Hepatocyte (in vitro differentiated cells): Measurements from ENCODE around the gene ZNF684. TPM values are rescaled to one million over a fixed set of nuclear protein-coding genes. Genes with fewer than 3 reads are reported as not detected.

ENCODE experiments used
- DNase-seq: peaks from one replicate; pipeline ENCODE4 v3.0.0-alpha.2; 2016; ENCODE audit warnings: low spot score
- H2AFZ ChIP-seq: fragments of 200-600 bp; sonication (generic); 2 replicates; pipeline ENCODE4 v1.6.0; 2016; ENCODE audit warnings: antibody characterized with exemption, mild to moderate bottlenecking
- H3K27ac ChIP-seq: fragments of 200-600 bp; sonication (generic); 2 replicates; pipeline ENCODE4 v1.5.1; 2016; ENCODE audit warnings: mild to moderate bottlenecking
- H3K27me3 ChIP-seq: fragments of 200-600 bp; sonication (generic); 2 replicates; pipeline ENCODE4 v1.6.1; 2016
- H3K36me3 ChIP-seq: fragments of 200-600 bp; sonication (generic); replicated peaks from 2 replicates; pipeline ENCODE4 v1.5.1; 2016; ENCODE audit warnings: low read depth; ENCODE audit not compliant: insufficient read depth
- H3K4me1 ChIP-seq: fragments of 200-600 bp; sonication (generic); 2 replicates; pipeline ENCODE4 v1.5.1; 2016; ENCODE audit warnings: mild to moderate bottlenecking, moderate library complexity; ENCODE audit not compliant: insufficient read depth
- H3K4me2 ChIP-seq: fragments of 200-600 bp; sonication (generic); 2 replicates; pipeline ENCODE4 v1.6.0; 2016
- H3K4me3 ChIP-seq: fragments of 200-600 bp; sonication (generic); 2 replicates; pipeline ENCODE4 v1.5.1; 2016; ENCODE audit warnings: mild to moderate bottlenecking
- H3K79me2 ChIP-seq: fragments of 200-600 bp; sonication (generic); 2 replicates; pipeline ENCODE4 v1.6.0; 2017; ENCODE audit warnings: mild to moderate bottlenecking
- H3K9me2 ChIP-seq: fragments of 200-600 bp; sonication (generic); replicated peaks from 2 replicates; pipeline ENCODE4 v1.6.0; 2017; ENCODE audit warnings: mild to moderate bottlenecking; ENCODE audit not compliant: insufficient read depth
- H3K9me3 ChIP-seq: fragments of 200-600 bp; sonication (generic); 2 replicates; pipeline ENCODE4 v1.5.1; 2016; ENCODE audit warnings: low read depth, mild to moderate bottlenecking
- H4K20me1 ChIP-seq: fragments of 200-600 bp; sonication (generic); 2 replicates; pipeline ENCODE4 v1.6.0; 2016; ENCODE audit warnings: mild to moderate bottlenecking; ENCODE audit not compliant: insufficient read depth, poor library complexity, severe bottlenecking
- CTCF ChIP-seq: fragments of 200-600 bp; sonication (generic); IDR thresholded peaks from 2 replicates; pipeline ENCODE4 v1.5.1; 2016; ENCODE audit warnings: antibody characterized with exemption, mild to moderate bottlenecking; ENCODE audit not compliant: poor library complexity
- EZH2 ChIP-seq: fragments of 200-600 bp; sonication (generic); IDR thresholded peaks from 2 replicates; pipeline ENCODE4 v1.6.1; 2016; ENCODE audit warnings: antibody characterized with exemption, mild to moderate bottlenecking, borderline replicate concordance
- EZH2phosphoT487 ChIP-seq: fragments of 200-600 bp; sonication (generic); IDR thresholded peaks from one replicate; pipeline ENCODE4 v1.6.1; 2018; ENCODE audit warnings: antibody characterized with exemption, mild to moderate bottlenecking, low read depth, moderate library complexity; ENCODE audit not compliant: unreplicated experiment, severe bottlenecking
- WGBS: methylation state at CpG from one replicate; pipeline ENCODE4 v1.1.6; 2016; ENCODE audit warnings: low lambda C conversion rate; ENCODE audit errors: missing lambda C conversion rate; 5-methylcytosine and 5-hydroxymethylcytosine counted together
- polyA plus RNA-seq: library from polyadenylated mRNA; unstranded; fragments of >200 nt; fragmentation: Nextera tagmentation; extraction: Ambion mirVana; gene quantifications from 2 replicates; pipeline ENCODE4 v1.2.1, GENCODE V29; 2016
- total RNA-seq: library from RNA; depleted of rRNA; stranded (reverse); fragments of >200 nt; gene quantifications from 2 replicates; pipeline ENCODE4 v1.2.3, GENCODE V29; 2014

Gene ZNF684
- total and polyA plus RNA-seq, 2 experiments from 2014 or later: 1.8 to 5.3 TPM

GRCh38 chr1:40532062-40532389 lies 589 bp downstream of the ZNF684 start:
- Histone ChIP-seq H3K9me3 (no peaks in the 10 kb centered on the region), H3K27me3 (no peaks in the 10 kb centered on the region), H3K27ac (peak overlapping the region; percentile 87), H3K4me2 (peak overlapping the region; percentile 78), H3K79me2 (no peaks in the 10 kb centered on the region), H2AFZ (peak overlapping the region; percentile 62), H4K20me1 (no peaks in the 10 kb centered on the region), H3K4me3 (peak overlapping the region; percentile 40), H3K36me3 (no peaks in the 10 kb centered on the region), H3K4me1 (no peaks in the 10 kb centered on the region), H3K9me2 (no peaks in the 10 kb centered on the region)
- 9% methylated on average over 3 of the region's 3 CpGs for WGBS
- DNase-seq: no peak
- TF ChIP-seq CTCF: no peak
- no peak for TF ChIP-seq EZH2
- no peak for TF ChIP-seq EZH2phosphoT487

GRCh38 chr1:40532844-40533424 lies 1.5 kb downstream of the ZNF684 start:
- Histone ChIP-seq H2AFZ (no peak overlapping the region), H3K9me2 (no peaks in the 10 kb centered on the region), H3K79me2 (no peaks in the 10 kb centered on the region), H3K36me3 (no peaks in the 10 kb centered on the region), H3K27me3 (no peaks in the 10 kb centered on the region), H3K4me2 (peak overlapping the region; percentile 78), H3K9me3 (no peaks in the 10 kb centered on the region), H4K20me1 (no peaks in the 10 kb centered on the region), H3K4me3 (no peak overlapping the region), H3K27ac (no peak overlapping the region), H3K4me1 (no peaks in the 10 kb centered on the region)
- peak; percentile 48 for DNase-seq
- TF ChIP-seq EZH2 (no peak), EZH2phosphoT487 (no peak), CTCF (peak; percentile 54)

GRCh38 chr1:40534589-40534988 lies 3.2 kb downstream of the ZNF684 start:
- no peak for TF ChIP-seq EZH2
- TF ChIP-seq EZH2phosphoT487: no peak
- TF ChIP-seq CTCF: no peak
- Histone ChIP-seq H3K27ac (no peak overlapping the region), H3K4me1 (no peaks in the 10 kb centered on the region), H3K36me3 (no peaks in the 10 kb centered on the region), H3K79me2 (no peaks in the 10 kb centered on the region), H3K9me3 (no peaks in the 10 kb centered on the region), H2AFZ (no peak overlapping the region), H4K20me1 (no peaks in the 10 kb centered on the region), H3K27me3 (no peaks in the 10 kb centered on the region), H3K9me2 (no peaks in the 10 kb centered on the region), H3K4me3 (no peak overlapping the region), H3K4me2 (no peak overlapping the region)
- DNase-seq: no peak

GRCh38 chr1:40535732-40536131 lies 4.3 kb downstream of the ZNF684 start:
- no peak for DNase-seq
- Histone ChIP-seq H3K9me3 (no peaks in the 10 kb centered on the region), H4K20me1 (no peaks in the 10 kb centered on the region), H3K4me2 (no peak overlapping the region), H3K4me3 (no peak overlapping the region), H3K9me2 (no peaks in the 10 kb centered on the region), H3K27me3 (no peaks in the 10 kb centered on the region), H3K4me1 (no peaks in the 10 kb centered on the region), H2AFZ (no peak overlapping the region), H3K27ac (no peak overlapping the region), H3K36me3 (no peaks in the 10 kb centered on the region), H3K79me2 (no peaks in the 10 kb centered on the region)
- WGBS: 92% methylated on average over 2 of the region's 2 CpGs
- TF ChIP-seq EZH2 (no peak), CTCF (no peak), EZH2phosphoT487 (no peak)
